Activated CD8-positive, alpha-beta T cell treated with anti-CD3 and anti-CD28 coated beads, Interleukin-2, amount 10 ng/mL, durations not matched to agents 7 days and 5 days (primary cell): Measurements from ENCODE around the gene WNK2. TPM values are rescaled to one million over a fixed set of nuclear protein-coding genes. Genes with fewer than 3 reads are reported as not detected.

ENCODE experiments used
- ATAC-seq: fragments of 150-1000 bp; cut with Tn5 transposase; one replicate; pipeline ENCODE4 v1.10.0; 2021; ENCODE audit warnings: moderate library complexity
- CTCF ChIA-PET: fragments of 350-600 bp; sonication (Branson Sonifier 250); formaldehyde crosslinking; loops from one replicate; lab custom pipeline; 2021; ENCODE audit warnings: antibody characterized with exemption; lab: Charles Lee
- POLR2A ChIA-PET: fragments of 350-600 bp; sonication (Branson Sonifier 250); formaldehyde crosslinking; loops from one replicate; lab custom pipeline; 2021; ENCODE audit warnings: antibody characterized with exemption; lab: Charles Lee
- DNase-seq: peaks from one replicate; pipeline ENCODE4 v3.0.0-alpha.2; 2020
- H3K27ac Mint-ChIP-seq: one replicate; pipeline ENCODE4 v1.8.0; 2021; ENCODE audit warnings: mild to moderate bottlenecking, mixed read lengths
- H3K27me3 Mint-ChIP-seq: one replicate; pipeline ENCODE4 v1.8.0; 2021; ENCODE audit warnings: low read depth, mixed read lengths
- H3K36me3 Mint-ChIP-seq: one replicate; pipeline ENCODE4 v1.8.0; 2021; ENCODE audit warnings: low read depth, mixed read lengths
- H3K4me1 Mint-ChIP-seq: one replicate; pipeline ENCODE4 v1.8.0; 2021; ENCODE audit warnings: low read depth, mixed read lengths
- H3K4me3 Mint-ChIP-seq: one replicate; pipeline ENCODE4 v1.8.0; 2021; ENCODE audit warnings: mild to moderate bottlenecking, mixed read lengths
- H3K9me3 Mint-ChIP-seq: one replicate; pipeline ENCODE4 v1.8.0; 2022; ENCODE audit warnings: mixed read lengths; ENCODE audit not compliant: insufficient read depth
- total RNA-seq, 2 experiments: library from RNA; stranded (reverse); gene quantifications; one replicate each; pipeline ENCODE4 v1.2.3, GENCODE V29; 2021

The WNK2 gene
- total RNA-seq, 2 experiments from 2014 or later = not detected

- no peak for DNase-seq
- peaks cover 5% of the 10 kb centered on the region for H3K27me3 Mint-ChIP-seq
- peaks cover 4% of the 10 kb centered on the region for H3K36me3 Mint-ChIP-seq
- H3K27ac Mint-ChIP-seq = no peak overlapping the region
- POLR2A ChIA-PET = no interaction called here
- ATAC-seq = no peak
- H3K4me3 Mint-ChIP-seq = no peak overlapping the region
- H3K4me1 Mint-ChIP-seq = peaks cover 15% of the 10 kb centered on the region
- peaks cover 13% of the 10 kb centered on the region for H3K9me3 Mint-ChIP-seq
- CTCF ChIA-PET = no interaction called here
Measured at GRCh38 chr9:93238953-93239925, 55.3 kb downstream of the WNK2 start.

- POLR2A ChIA-PET = no interaction called here
- no peak overlapping the region for H3K4me3 Mint-ChIP-seq
- H3K36me3 Mint-ChIP-seq = peaks cover 4% of the 10 kb centered on the region
- peaks cover 3% of the 10 kb centered on the region for H3K27me3 Mint-ChIP-seq
- H3K9me3 Mint-ChIP-seq = peaks cover 13% of the 10 kb centered on the region
- no peak overlapping the region for H3K27ac Mint-ChIP-seq
- peaks cover 15% of the 10 kb centered on the region for H3K4me1 Mint-ChIP-seq
- DNase-seq (no peak), ATAC-seq (no peak)
- CTCF ChIA-PET = no interaction called here
Measured at GRCh38 chr9:93240891-93241334, 57.0 kb downstream of the WNK2 start.

GRCh38 chr9:93243112-93243511 lies 59.2 kb downstream of the WNK2 start:
- no peaks in the 10 kb centered on the region for H3K36me3 Mint-ChIP-seq
- ChIA-PET POLR2A (no interaction called here), CTCF (no interaction called here)
- ATAC-seq (no peak), DNase-seq (no peak)
- H3K9me3 Mint-ChIP-seq = peaks cover under 1% of the 10 kb centered on the region
- no peak overlapping the region for H3K4me3 Mint-ChIP-seq
- peaks cover 2% of the 10 kb centered on the region for H3K4me1 Mint-ChIP-seq
- H3K27ac Mint-ChIP-seq = no peak overlapping the region
- H3K27me3 Mint-ChIP-seq = peaks cover 3% of the 10 kb centered on the region

- Mint-ChIP-seq H3K27ac (no peak overlapping the region), H3K4me1 (no peaks in the 10 kb centered on the region), H3K27me3 (peaks cover 3% of the 10 kb centered on the region), H3K4me3 (no peak overlapping the region), H3K36me3 (no peaks in the 10 kb centered on the region), H3K9me3 (no peaks in the 10 kb centered on the region)
- DNase-seq (no peak), ATAC-seq (no peak)
- ChIA-PET CTCF (no interaction called here), POLR2A (no interaction called here)
Measured at GRCh38 chr9:93244101-93244500, 60.2 kb downstream of the WNK2 start.

GRCh38 chr9:93244510-93245436 lies 60.8 kb downstream of the WNK2 start:
- ChIA-PET POLR2A (no interaction called here), CTCF (no interaction called here)
- Mint-ChIP-seq H3K27ac (no peak overlapping the region), H3K4me1 (no peaks in the 10 kb centered on the region), H3K27me3 (peaks cover 3% of the 10 kb centered on the region), H3K4me3 (no peak overlapping the region), H3K36me3 (no peaks in the 10 kb centered on the region), H3K9me3 (no peaks in the 10 kb centered on the region)
- DNase-seq (no peak), ATAC-seq (no peak)

GRCh38 chr9:93245437-93245970 lies 61.6 kb downstream of the WNK2 start:
- Mint-ChIP-seq H3K27me3 (peaks cover under 1% of the 10 kb centered on the region), H3K4me1 (no peaks in the 10 kb centered on the region), H3K4me3 (no peak overlapping the region), H3K9me3 (no peaks in the 10 kb centered on the region), H3K27ac (no peak overlapping the region), H3K36me3 (no peaks in the 10 kb centered on the region)
- CTCF ChIA-PET = no interaction called here
- DNase-seq = no peak
- POLR2A ChIA-PET = no interaction called here
- no peak for ATAC-seq

GRCh38 chr9:93246111-93246510 lies 62.2 kb downstream of the WNK2 start:
- Mint-ChIP-seq H3K9me3 (no peaks in the 10 kb centered on the region), H3K27ac (no peak overlapping the region), H3K36me3 (no peaks in the 10 kb centered on the region), H3K4me1 (no peaks in the 10 kb centered on the region), H3K27me3 (no peaks in the 10 kb centered on the region), H3K4me3 (no peak overlapping the region)
- ChIA-PET POLR2A (no interaction called here), CTCF (no interaction called here)
- ATAC-seq (no peak), DNase-seq (no peak)

GRCh38 chr9:93246526-93246925 lies 62.6 kb downstream of the WNK2 start:
- Mint-ChIP-seq H3K4me3 (no peak overlapping the region), H3K4me1 (no peaks in the 10 kb centered on the region), H3K27ac (no peak overlapping the region), H3K36me3 (no peaks in the 10 kb centered on the region), H3K27me3 (no peaks in the 10 kb centered on the region), H3K9me3 (no peaks in the 10 kb centered on the region)
- DNase-seq (no peak), ATAC-seq (no peak)
- CTCF ChIA-PET = no interaction called here
- POLR2A ChIA-PET = no interaction called here

GRCh38 chr9:93247099-93247865 lies 63.3 kb downstream of the WNK2 start:
- Mint-ChIP-seq H3K27me3 (no peaks in the 10 kb centered on the region), H3K27ac (no peak overlapping the region), H3K36me3 (no peaks in the 10 kb centered on the region), H3K4me1 (no peaks in the 10 kb centered on the region), H3K9me3 (no peaks in the 10 kb centered on the region), H3K4me3 (no peak overlapping the region)
- CTCF ChIA-PET = no interaction called here
- DNase-seq = no peak
- ATAC-seq = no peak
- POLR2A ChIA-PET = no interaction called here

GRCh38 chr9:93247892-93248291 lies 64.0 kb downstream of the WNK2 start:
- no peak overlapping the region for H3K4me3 Mint-ChIP-seq
- DNase-seq (no peak), ATAC-seq (no peak)
- no peaks in the 10 kb centered on the region for H3K36me3 Mint-ChIP-seq
- no peaks in the 10 kb centered on the region for H3K4me1 Mint-ChIP-seq
- no peaks in the 10 kb centered on the region for H3K27me3 Mint-ChIP-seq
- no peak overlapping the region for H3K27ac Mint-ChIP-seq
- CTCF ChIA-PET = no interaction called here
- H3K9me3 Mint-ChIP-seq = no peaks in the 10 kb centered on the region
- POLR2A ChIA-PET = no interaction called here

GRCh38 chr9:93248386-93249040 lies 64.6 kb downstream of the WNK2 start:
- no peaks in the 10 kb centered on the region for H3K4me1 Mint-ChIP-seq
- no peak for ATAC-seq
- H3K36me3 Mint-ChIP-seq = no peaks in the 10 kb centered on the region
- no peak overlapping the region for H3K27ac Mint-ChIP-seq
- no peaks in the 10 kb centered on the region for H3K9me3 Mint-ChIP-seq
- POLR2A ChIA-PET = no interaction called here
- H3K4me3 Mint-ChIP-seq = no peak overlapping the region
- CTCF ChIA-PET = no interaction called here
- DNase-seq = no peak
- H3K27me3 Mint-ChIP-seq = no peaks in the 10 kb centered on the region
